ENCODE measurements around the gene GRIN2B.

- no peak for TF ChIP-seq CTCF (conservative IDR thresholded peaks at IDR 0.05; ENCODE audit: low read length)
- no peak for TF ChIP-seq EZH2phosphoT487 (IDR thresholded peaks at IDR 0.05; ENCODE audit: borderline replicate concordance, low read depth, low read length)
Measured at GRCh38 chr12:13947276-13947946, 34.0 kb downstream of the GRIN2B start.

Data from OCI-LY7 (cell line).